HEK293 (cell line): ENCODE data around the gene FGD1.

Experiments used
- CTCF ChIA-PET: fragments of 350-600 bp; formaldehyde crosslinking; extraction: SDS; loops from one replicate; lab custom pipeline; 2021; ENCODE audit warnings: antibody characterized with exemption; lab: Yijun Ruan, JAX
- POLR2A ChIA-PET: fragments of 300-600 bp; formaldehyde crosslinking; extraction: SDS; loops from one replicate; lab custom pipeline; 2020; ENCODE audit warnings: antibody characterized with exemption, inconsistent platforms; lab: Yijun Ruan, JAX
- H3K27ac ChIP-seq: fragments of 200-500 bp; sonication (Bioruptor generic); 2 replicates; pipeline ENCODE4 v1.5.1; 2014; ENCODE audit warnings: low read depth, low read length, control low read depth, inconsistent platforms; ENCODE audit errors: extremely low read depth
- H3K36me3 ChIP-seq, 2 experiments: fragments of 200-500 bp in 1 of 2; sonication (Bioruptor generic) in 1 of 2; 1 replicate in 1 of 2; 2 replicates in 1 of 2; pipeline ENCODE4 v1.5.1; 2014 to 2017; ENCODE audit warnings: inconsistent platforms in 2 of 2, low read length in 2 of 2; ENCODE audit not compliant: control insufficient read depth in 2 of 2, insufficient read depth in 1 of 2
- H3K4me1 ChIP-seq: fragments of 200-500 bp; sonication (Bioruptor generic); 2 replicates; pipeline ENCODE4 v1.5.1; 2014; ENCODE audit warnings: mild to moderate bottlenecking, low read length, inconsistent platforms; ENCODE audit not compliant: control insufficient read depth, insufficient read depth
- H3K4me3 ChIP-seq: 2 replicates; pipeline ENCODE4 v1.5.1; 2011; ENCODE audit warnings: low read depth, mild to moderate bottlenecking, control low read depth, low read length, moderate library complexity
- H3K9me3 ChIP-seq: fragments of 200-500 bp; sonication (Bioruptor generic); 2 replicates; pipeline ENCODE4 v1.5.1; 2014; ENCODE audit warnings: low read depth, low read length, inconsistent platforms; ENCODE audit not compliant: control insufficient read depth, insufficient read depth
- EGR2 ChIP-seq: fragments of 450-650 bp; formaldehyde crosslinking; IDR thresholded peaks from 2 replicates; pipeline ENCODE4 v1.5.1; 2016; ENCODE audit warnings: low read depth, missing biosample characterization, missing genetic modification characterization
- KLF7 ChIP-seq: fragments of 450-650 bp; formaldehyde crosslinking; IDR thresholded peaks from 2 replicates; pipeline ENCODE4 v1.5.1; 2016; ENCODE audit warnings: missing biosample characterization, missing genetic modification characterization, borderline replicate concordance
- OSR2 ChIP-seq: fragments of 450-650 bp; formaldehyde crosslinking; IDR thresholded peaks from 2 replicates; pipeline ENCODE4 v1.5.1; 2016; ENCODE audit warnings: missing biosample characterization, missing genetic modification characterization
- SP7 ChIP-seq: fragments of 450-650 bp; formaldehyde crosslinking; IDR thresholded peaks from 2 replicates; pipeline ENCODE4 v1.5.1; 2016; ENCODE audit warnings: missing biosample characterization, missing genetic modification characterization
- ZBTB17 ChIP-seq: fragments of 450-650 bp; formaldehyde crosslinking; IDR thresholded peaks from 2 replicates; pipeline ENCODE4 v1.5.1; 2016; ENCODE audit warnings: missing biosample characterization, missing genetic modification characterization
- ZBTB20 ChIP-seq: fragments of 450-650 bp; formaldehyde crosslinking; IDR thresholded peaks from 2 replicates; pipeline ENCODE4 v1.5.1; 2016; ENCODE audit warnings: missing biosample characterization, missing genetic modification characterization
- ZEB2 ChIP-seq: fragments of 450-650 bp; formaldehyde crosslinking; IDR thresholded peaks from 2 replicates; pipeline ENCODE4 v1.5.1; 2016; ENCODE audit warnings: missing biosample characterization, missing genetic modification characterization
- ZFP37 ChIP-seq: fragments of 450-650 bp; formaldehyde crosslinking; IDR thresholded peaks from 2 replicates; pipeline ENCODE4 v1.5.1; 2016; ENCODE audit warnings: missing biosample characterization, missing genetic modification characterization
- ZFP69B ChIP-seq: fragments of 450-650 bp; formaldehyde crosslinking; IDR thresholded peaks from 2 replicates; pipeline ENCODE4 v1.5.1; 2016; ENCODE audit warnings: missing biosample characterization, missing genetic modification characterization
- ZNF174 ChIP-seq: fragments of 450-650 bp; formaldehyde crosslinking; IDR thresholded peaks from 2 replicates; pipeline ENCODE4 v1.5.0; 2017; ENCODE audit warnings: missing biosample characterization, mild to moderate bottlenecking, missing genetic modification characterization
- ZNF202 ChIP-seq: fragments of 450-650 bp; formaldehyde crosslinking; IDR thresholded peaks from 2 replicates; pipeline ENCODE4 v1.5.1; 2016; ENCODE audit warnings: missing biosample characterization, missing genetic modification characterization, borderline replicate concordance
- ZNF211 ChIP-seq: fragments of 450-650 bp; formaldehyde crosslinking; IDR thresholded peaks from 2 replicates; pipeline ENCODE4 v1.5.1; 2016; ENCODE audit warnings: low read depth, missing biosample characterization, missing genetic modification characterization
- ZNF221 ChIP-seq: fragments of 450-650 bp; formaldehyde crosslinking; IDR thresholded peaks from 2 replicates; pipeline ENCODE4 v1.5.1; 2017; ENCODE audit warnings: missing biosample characterization, missing genetic modification characterization, borderline replicate concordance
- ZNF266 ChIP-seq: fragments of 450-650 bp; formaldehyde crosslinking; IDR thresholded peaks from 2 replicates; pipeline ENCODE4 v1.5.1; 2016; ENCODE audit warnings: missing biosample characterization, missing genetic modification characterization, low read depth
- ZNF274 ChIP-seq, 2 experiments: fragments of 200-500 bp in 1 of 2; fragments of 450-650 bp in 1 of 2; sonication (Bioruptor generic) in 1 of 2; formaldehyde crosslinking in 1 of 2; IDR thresholded peaks; 2 replicates each; pipeline versions ENCODE4 v1.5.1 to v1.6.1; 2014 to 2016; ENCODE audit warnings: borderline replicate concordance in 1 of 2, inconsistent platforms in 1 of 2, low read length in 1 of 2, missing biosample characterization in 1 of 2, missing genetic modification characterization in 1 of 2
- ZNF350 ChIP-seq: fragments of 450-650 bp; formaldehyde crosslinking; IDR thresholded peaks from 2 replicates; pipeline ENCODE4 v1.5.0; 2017; ENCODE audit warnings: missing biosample characterization, mild to moderate bottlenecking, missing genetic modification characterization
- ZNF391 ChIP-seq: fragments of 450-650 bp; formaldehyde crosslinking; IDR thresholded peaks from 2 replicates; pipeline ENCODE4 v1.5.1; 2016; ENCODE audit warnings: low read depth, missing biosample characterization, missing genetic modification characterization, borderline replicate concordance
- ZNF501 ChIP-seq: fragments of 450-650 bp; formaldehyde crosslinking; IDR thresholded peaks from 2 replicates; pipeline ENCODE4 v1.5.1; 2016; ENCODE audit warnings: missing biosample characterization, missing genetic modification characterization
- ZNF529 ChIP-seq: fragments of 450-650 bp; formaldehyde crosslinking; IDR thresholded peaks from 2 replicates; pipeline ENCODE4 v1.5.1; 2017; ENCODE audit warnings: missing genetic modification characterization, missing biosample characterization; ENCODE audit not compliant: insufficient replicate concordance
- ZNF549 ChIP-seq: fragments of 450-650 bp; IDR thresholded peaks from 2 replicates; pipeline ENCODE4 v1.5.1; 2018; ENCODE audit warnings: missing biosample characterization, missing genetic modification characterization, mild to moderate bottlenecking, inconsistent platforms, moderate library complexity
- ZNF596 ChIP-seq: fragments of 450-650 bp; IDR thresholded peaks from 2 replicates; pipeline ENCODE4 v1.5.0; 2018; ENCODE audit warnings: missing biosample characterization, mild to moderate bottlenecking, missing genetic modification characterization, moderate library complexity
- ZNF621 ChIP-seq: fragments of 450-650 bp; formaldehyde crosslinking; IDR thresholded peaks from 2 replicates; pipeline ENCODE4 v1.5.1; 2017; ENCODE audit warnings: missing biosample characterization, missing genetic modification characterization
- ZNF624 ChIP-seq: fragments of 450-650 bp; formaldehyde crosslinking; IDR thresholded peaks from 2 replicates; pipeline ENCODE4 v1.5.1; 2017; ENCODE audit warnings: missing biosample characterization, missing genetic modification characterization
- ZNF660 ChIP-seq: fragments of 450-650 bp; IDR thresholded peaks from 2 replicates; pipeline ENCODE4 v1.5.1; 2018; ENCODE audit warnings: missing biosample characterization, mild to moderate bottlenecking, missing genetic modification characterization
- ZNF785 ChIP-seq: fragments of 450-650 bp; formaldehyde crosslinking; IDR thresholded peaks from 2 replicates; pipeline ENCODE4 v1.5.1; 2016; ENCODE audit warnings: missing biosample characterization, missing genetic modification characterization
- ZNF843 ChIP-seq: fragments of 450-650 bp; formaldehyde crosslinking; IDR thresholded peaks from 2 replicates; pipeline ENCODE4 v1.5.1; 2016; ENCODE audit warnings: missing biosample characterization, missing genetic modification characterization
- TF ChIP-seq, protein P1 (sequence below): fragments of 450-650 bp; formaldehyde crosslinking; IDR thresholded peaks from 2 replicates; pipeline ENCODE4 v1.5.1; 2016; ENCODE audit warnings: missing biosample characterization, missing genetic modification characterization
- TF ChIP-seq, protein P2 (sequence below): fragments of 450-650 bp; formaldehyde crosslinking; IDR thresholded peaks from 2 replicates; pipeline ENCODE4 v1.5.1; 2017; ENCODE audit warnings: missing biosample characterization, missing genetic modification characterization
- TF ChIP-seq, protein P3 (sequence below): fragments of 450-650 bp; IDR thresholded peaks from 2 replicates; pipeline ENCODE4 v1.5.1; 2018; ENCODE audit warnings: missing biosample characterization, mild to moderate bottlenecking, missing genetic modification characterization
- TF ChIP-seq, protein P4 (sequence below): fragments of 450-650 bp; formaldehyde crosslinking; IDR thresholded peaks from 2 replicates; pipeline ENCODE4 v1.5.1; 2016; ENCODE audit warnings: missing biosample characterization, missing genetic modification characterization

The FGD1 gene

GRCh38 chrX:54435121-54435520 is 60.9 kb downstream of the FGD1 start:
- TF ChIP-seq ZNF221 (tag by site-specific recombination) (no peak), ZNF202 (tag by site-specific recombination) (no peak), ZEB2 (tag by site-specific recombination) (no peak), ZNF211 (no peak), ZNF843 (no peak), ZNF785 (no peak), ZNF596 (tag by site-specific recombination) (no peak), ZNF266 (tag by site-specific recombination) (no peak), ZFP69B (tag by site-specific recombination) (no peak), SP7 (tag by site-specific recombination) (no peak), ZNF274 (IDR thresholded peaks at IDR 0.05; ENCODE audit: low read length) (no peak), ZNF274 (tag by site-specific recombination; IDR thresholded peaks at IDR 0.05; ENCODE audit: borderline replicate concordance) (no peak), ZNF174 (tag by site-specific recombination) (no peak)
- TF ChIP-seq, protein P1, sequence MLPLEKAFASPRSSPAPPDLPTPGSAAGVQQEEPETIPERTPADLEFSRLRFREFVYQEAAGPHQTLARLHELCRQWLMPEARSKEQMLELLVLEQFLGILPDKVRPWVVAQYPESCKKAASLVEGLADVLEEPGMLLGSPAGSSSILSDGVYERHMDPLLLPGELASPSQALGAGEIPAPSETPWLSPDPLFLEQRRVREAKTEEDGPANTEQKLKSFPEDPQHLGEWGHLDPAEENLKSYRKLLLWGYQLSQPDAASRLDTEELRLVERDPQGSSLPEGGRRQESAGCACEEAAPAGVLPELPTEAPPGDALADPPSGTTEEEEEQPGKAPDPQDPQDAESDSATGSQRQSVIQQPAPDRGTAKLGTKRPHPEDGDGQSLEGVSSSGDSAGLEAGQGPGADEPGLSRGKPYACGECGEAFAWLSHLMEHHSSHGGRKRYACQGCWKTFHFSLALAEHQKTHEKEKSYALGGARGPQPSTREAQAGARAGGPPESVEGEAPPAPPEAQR = no peak
- TF ChIP-seq, protein P2, sequence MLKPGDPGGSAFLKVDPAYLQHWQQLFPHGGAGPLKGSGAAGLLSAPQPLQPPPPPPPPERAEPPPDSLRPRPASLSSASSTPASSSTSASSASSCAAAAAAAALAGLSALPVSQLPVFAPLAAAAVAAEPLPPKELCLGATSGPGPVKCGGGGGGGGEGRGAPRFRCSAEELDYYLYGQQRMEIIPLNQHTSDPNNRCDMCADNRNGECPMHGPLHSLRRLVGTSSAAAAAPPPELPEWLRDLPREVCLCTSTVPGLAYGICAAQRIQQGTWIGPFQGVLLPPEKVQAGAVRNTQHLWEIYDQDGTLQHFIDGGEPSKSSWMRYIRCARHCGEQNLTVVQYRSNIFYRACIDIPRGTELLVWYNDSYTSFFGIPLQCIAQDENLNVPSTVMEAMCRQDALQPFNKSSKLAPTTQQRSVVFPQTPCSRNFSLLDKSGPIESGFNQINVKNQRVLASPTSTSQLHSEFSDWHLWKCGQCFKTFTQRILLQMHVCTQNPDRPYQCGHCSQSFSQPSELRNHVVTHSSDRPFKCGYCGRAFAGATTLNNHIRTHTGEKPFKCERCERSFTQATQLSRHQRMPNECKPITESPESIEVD (tag by site-specific recombination) = no peak
- Histone ChIP-seq H3K4me3 (no peak overlapping the region), H3K4me1 (no peaks in the 10 kb centered on the region), H3K9me3 (no peaks in the 10 kb centered on the region), H3K36me3 (no peaks in the 10 kb centered on the region), H3K27ac (no peak overlapping the region)
- ChIA-PET CTCF (interaction anchor here (0.5 to 0.6 kb wide), 2 partner anchors 50 to 1020 kb away, joined by 3 to 4 read pairs; no protein-coding TSS in a partner anchor), POLR2A (no interaction called here)

- POLR2A ChIA-PET = no interaction called here
- CTCF ChIA-PET = no interaction called here
- no peak overlapping the region for H3K4me3 ChIP-seq
- H3K4me1 ChIP-seq = no peaks in the 10 kb centered on the region
- H3K36me3 ChIP-seq = no peaks in the 10 kb centered on the region
- H3K9me3 ChIP-seq = no peaks in the 10 kb centered on the region
- TF ChIP-seq ZNF660 (tag by site-specific recombination) = no peak
- TF ChIP-seq KLF7 = no peak
- no peak for TF ChIP-seq ZBTB17 (tag by site-specific recombination)
- TF ChIP-seq ZNF350 = no peak
- no peak for TF ChIP-seq ZFP37 (tag by site-specific recombination)
- no peak for TF ChIP-seq EGR2 (tag by site-specific recombination)
- no peak for TF ChIP-seq ZNF501 (tag by site-specific recombination)
- TF ChIP-seq ZBTB20 (tag by site-specific recombination) = no peak
- no peak for TF ChIP-seq ZNF624 (tag by site-specific recombination)
- TF ChIP-seq, protein P3, sequence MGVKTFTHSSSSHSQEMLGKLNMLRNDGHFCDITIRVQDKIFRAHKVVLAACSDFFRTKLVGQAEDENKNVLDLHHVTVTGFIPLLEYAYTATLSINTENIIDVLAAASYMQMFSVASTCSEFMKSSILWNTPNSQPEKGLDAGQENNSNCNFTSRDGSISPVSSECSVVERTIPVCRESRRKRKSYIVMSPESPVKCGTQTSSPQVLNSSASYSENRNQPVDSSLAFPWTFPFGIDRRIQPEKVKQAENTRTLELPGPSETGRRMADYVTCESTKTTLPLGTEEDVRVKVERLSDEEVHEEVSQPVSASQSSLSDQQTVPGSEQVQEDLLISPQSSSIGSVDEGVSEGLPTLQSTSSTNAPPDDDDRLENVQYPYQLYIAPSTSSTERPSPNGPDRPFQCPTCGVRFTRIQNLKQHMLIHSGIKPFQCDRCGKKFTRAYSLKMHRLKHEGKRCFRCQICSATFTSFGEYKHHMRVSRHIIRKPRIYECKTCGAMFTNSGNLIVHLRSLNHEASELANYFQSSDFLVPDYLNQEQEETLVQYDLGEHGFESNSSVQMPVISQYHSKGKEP (tag by site-specific recombination) = no peak
- TF ChIP-seq ZNF621 = no peak
- TF ChIP-seq OSR2 (tag by site-specific recombination) = no peak
- TF ChIP-seq ZNF529 (tag by site-specific recombination) = no peak
- no peak for TF ChIP-seq ZNF391 (tag by site-specific recombination)
- TF ChIP-seq, protein P4, sequence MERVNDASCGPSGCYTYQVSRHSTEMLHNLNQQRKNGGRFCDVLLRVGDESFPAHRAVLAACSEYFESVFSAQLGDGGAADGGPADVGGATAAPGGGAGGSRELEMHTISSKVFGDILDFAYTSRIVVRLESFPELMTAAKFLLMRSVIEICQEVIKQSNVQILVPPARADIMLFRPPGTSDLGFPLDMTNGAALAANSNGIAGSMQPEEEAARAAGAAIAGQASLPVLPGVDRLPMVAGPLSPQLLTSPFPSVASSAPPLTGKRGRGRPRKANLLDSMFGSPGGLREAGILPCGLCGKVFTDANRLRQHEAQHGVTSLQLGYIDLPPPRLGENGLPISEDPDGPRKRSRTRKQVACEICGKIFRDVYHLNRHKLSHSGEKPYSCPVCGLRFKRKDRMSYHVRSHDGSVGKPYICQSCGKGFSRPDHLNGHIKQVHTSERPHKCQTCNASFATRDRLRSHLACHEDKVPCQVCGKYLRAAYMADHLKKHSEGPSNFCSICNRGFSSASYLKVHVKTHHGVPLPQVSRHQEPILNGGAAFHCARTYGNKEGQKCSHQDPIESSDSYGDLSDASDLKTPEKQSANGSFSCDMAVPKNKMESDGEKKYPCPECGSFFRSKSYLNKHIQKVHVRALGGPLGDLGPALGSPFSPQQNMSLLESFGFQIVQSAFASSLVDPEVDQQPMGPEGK (tag by site-specific recombination) = no peak
- TF ChIP-seq ZNF549 (tag by site-specific recombination) = no peak
- no peak for TF ChIP-seq ZNF174 (tag by site-specific recombination)
- no peak for TF ChIP-seq ZEB2 (tag by site-specific recombination)
- no peak overlapping the region for H3K27ac ChIP-seq
These were observed 65.5 kb downstream of the FGD1 start for GRCh38 chrX:54430519-54430918.
